SK-N-MC (cell line): ENCODE measurements around the gene RTTN.
"Not testable (repeated sequence)": the region's sequence is repeated elsewhere in the genome, so short reads cannot be mapped to it uniquely, and the experiment has no call there.

Experiments used
- EZH2 ChIP-seq: fragments of 200-600 bp; sonication (generic); IDR thresholded peaks from one replicate; pipeline ENCODE4 v1.6.1; 2017; ENCODE audit warnings: antibody characterized with exemption
- POLR2AphosphoS5 ChIP-seq: IDR thresholded peaks from 2 replicates; pipeline ENCODE4 v1.6.1; 2012; ENCODE audit warnings: mild to moderate bottlenecking, low read depth, low read length, borderline replicate concordance

DNA sequence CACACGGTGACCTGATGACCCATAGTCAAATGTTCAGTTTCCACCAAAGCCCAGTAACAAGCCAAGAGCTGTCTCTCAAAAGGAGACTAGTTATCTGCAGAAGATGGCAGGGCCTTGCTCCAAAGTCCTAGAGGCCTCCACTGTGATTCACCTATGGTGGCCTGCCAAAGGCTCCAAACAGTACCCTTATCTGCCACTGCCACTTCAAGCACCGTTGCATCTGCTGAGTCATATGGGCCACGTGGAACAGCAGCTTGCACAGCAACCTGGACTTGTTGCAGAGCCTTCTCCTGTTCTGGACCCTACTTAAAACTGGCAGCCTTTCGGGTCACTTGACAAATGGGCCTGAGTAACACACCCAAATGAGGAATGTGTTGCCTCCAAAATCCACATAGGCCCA, 230.2 kb downstream of the RTTN start:
- TF ChIP-seq EZH2, POLR2AphosphoS5: not testable (repeated sequence)
